GM18870 (cell line): ENCODE results near the gene RMND1.

Experiments
- ATAC-seq: cut with Tn5 transposase; IDR thresholded peaks from one replicate; pipeline ENCODE4 v1.9.1; 2021; ENCODE audit warnings: moderate library complexity; ENCODE audit not compliant: unreplicated experiment

RMND1 gene, protein sequence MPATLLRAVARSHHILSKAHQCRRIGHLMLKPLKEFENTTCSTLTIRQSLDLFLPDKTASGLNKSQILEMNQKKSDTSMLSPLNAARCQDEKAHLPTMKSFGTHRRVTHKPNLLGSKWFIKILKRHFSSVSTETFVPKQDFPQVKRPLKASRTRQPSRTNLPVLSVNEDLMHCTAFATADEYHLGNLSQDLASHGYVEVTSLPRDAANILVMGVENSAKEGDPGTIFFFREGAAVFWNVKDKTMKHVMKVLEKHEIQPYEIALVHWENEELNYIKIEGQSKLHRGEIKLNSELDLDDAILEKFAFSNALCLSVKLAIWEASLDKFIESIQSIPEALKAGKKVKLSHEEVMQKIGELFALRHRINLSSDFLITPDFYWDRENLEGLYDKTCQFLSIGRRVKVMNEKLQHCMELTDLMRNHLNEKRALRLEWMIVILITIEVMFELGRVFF

DNA sequence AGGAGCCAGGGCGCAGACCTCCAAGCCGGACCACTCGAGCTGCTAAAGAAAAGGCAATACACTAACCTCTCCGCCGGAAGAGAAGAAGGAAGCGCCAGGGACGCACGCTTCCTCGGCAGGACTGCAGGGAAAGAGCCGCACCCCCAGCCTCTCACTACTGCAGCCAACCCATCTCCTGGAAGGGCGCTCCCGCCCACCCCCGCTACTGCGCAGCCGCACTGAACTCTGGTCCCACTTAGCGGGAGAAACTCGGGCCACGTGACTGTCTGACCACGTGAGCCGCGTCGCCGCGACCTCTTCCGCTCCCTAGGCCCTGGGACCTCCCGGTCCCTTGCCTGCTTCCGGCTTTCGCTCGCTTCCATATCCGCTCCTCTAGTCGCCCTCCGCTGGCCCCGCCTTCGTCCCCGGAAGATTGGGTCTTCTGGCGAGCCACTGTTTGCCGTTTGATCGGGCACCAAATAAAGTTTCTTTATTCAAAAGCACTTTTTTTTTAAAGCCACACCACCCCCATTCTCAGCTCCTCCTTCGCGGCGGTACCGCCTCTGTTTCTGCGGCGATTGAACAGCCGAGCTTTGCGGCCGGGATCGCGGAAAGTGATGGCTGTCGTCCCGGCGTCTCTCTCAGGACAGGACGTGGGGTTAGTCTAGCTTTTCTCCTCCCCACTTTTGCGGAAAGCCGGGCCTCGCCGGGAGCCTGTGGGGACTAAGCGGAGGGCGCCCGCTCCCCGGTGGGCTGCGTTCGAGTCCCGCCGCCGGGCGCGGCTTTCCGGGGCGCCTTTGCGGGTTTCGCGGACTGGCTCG is at the start of gene RMND1:
TSS of gene RMND1 (minus strand) at position 177 of the 800 bp plus-strand sequence. CDS start 6,315 bp downstream, outside the sequence.
- peak; percentile 93 for ATAC-seq

DNA sequence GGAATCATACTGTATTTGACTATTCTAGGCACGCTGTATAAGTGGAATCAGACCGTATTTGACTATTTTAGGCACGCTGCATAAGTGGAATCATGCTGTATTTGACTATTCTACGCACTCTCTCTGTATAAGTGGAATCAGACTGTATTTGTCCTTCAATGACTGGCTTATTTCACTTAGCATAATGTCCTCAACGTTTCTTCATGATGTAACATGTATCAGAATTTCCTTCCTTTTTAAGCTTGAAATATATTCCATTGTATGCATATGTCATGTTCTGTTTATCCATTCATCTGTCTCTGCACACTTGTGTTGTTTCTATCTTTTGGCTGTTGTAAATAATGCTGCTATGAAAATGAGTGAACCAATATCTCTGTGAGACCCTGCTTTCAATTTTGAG is 47.6 kb upstream of the RMND1 start:
- no peak for ATAC-seq

- ATAC-seq = peak; percentile 82
Measured at GRCh38 chr6:151498327-151498726, 46.4 kb upstream of the RMND1 start.

DNA sequence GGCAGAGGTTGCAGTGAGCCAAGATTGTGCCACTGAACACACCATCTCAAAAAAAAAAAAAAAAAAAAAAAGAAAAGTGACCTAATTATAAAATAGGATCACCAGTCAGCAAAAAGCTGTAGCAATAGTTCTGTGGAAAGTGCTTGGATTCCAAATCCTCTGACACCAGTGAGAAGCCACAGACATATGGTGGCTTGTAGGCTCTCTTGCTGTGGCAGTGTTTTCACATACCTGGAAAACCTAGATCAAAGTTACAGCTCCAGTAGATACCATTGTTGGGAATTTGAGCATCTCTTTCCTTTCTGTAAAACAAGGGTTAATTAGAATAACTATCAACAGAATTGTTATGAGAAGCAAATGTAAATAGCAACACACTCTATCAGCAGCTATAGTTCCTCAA is 46.0 kb upstream of the RMND1 start:
- no peak for ATAC-seq

- no peak for ATAC-seq
Measured at GRCh38 chr6:151495380-151495779, 43.5 kb upstream of the RMND1 start.

- no peak for ATAC-seq
Measured at GRCh38 chr6:151494936-151495320, 43.0 kb upstream of the RMND1 start.

GRCh38 chr6:151494235-151494935 is 42.5 kb upstream of the RMND1 start:
- ATAC-seq = no peak

- no peak for ATAC-seq
Measured at GRCh38 chr6:151493804-151494234, 41.9 kb upstream of the RMND1 start, which contains the start of gene CCDC170. Gene CCDC170 (plus strand): TSS chr6:151494017. CDS start chr6:151494129, 112 bp downstream.

DNA sequence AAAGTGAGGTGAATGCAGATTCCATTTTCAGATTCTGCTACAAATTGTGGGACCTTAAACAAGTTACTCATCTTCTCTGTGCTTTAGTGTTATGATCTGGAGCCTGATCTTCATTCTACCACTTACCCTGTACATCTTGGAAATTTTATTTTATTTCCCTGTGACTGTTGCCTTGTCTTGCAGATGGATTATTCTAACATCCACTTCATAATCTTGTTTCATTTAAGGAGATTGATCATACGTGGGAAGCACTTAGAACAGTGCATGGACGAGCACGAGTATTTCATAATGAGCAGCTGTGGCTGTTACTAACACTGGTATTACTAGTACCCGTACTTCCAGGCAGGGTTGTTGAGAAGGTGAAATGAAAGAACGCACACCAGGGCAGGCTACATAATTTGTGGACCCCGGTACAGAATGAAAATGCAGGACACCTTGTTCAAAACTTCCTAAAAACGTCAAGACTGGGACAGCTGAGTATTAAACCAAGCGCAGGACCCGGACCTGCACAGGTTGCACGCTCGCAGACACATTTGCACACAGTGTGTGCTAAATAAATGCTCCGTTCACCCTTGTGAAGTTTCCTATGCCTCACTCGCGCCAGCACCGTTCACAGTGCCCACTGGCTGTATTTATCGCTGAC is 41.4 kb upstream of the RMND1 start:
- ATAC-seq = no peak

GRCh38 chr6:151490996-151491395 is 39.1 kb upstream of the RMND1 start:
- no peak for ATAC-seq

- ATAC-seq = no peak
Measured at GRCh38 chr6:151488226-151488625, 36.3 kb upstream of the RMND1 start.

DNA sequence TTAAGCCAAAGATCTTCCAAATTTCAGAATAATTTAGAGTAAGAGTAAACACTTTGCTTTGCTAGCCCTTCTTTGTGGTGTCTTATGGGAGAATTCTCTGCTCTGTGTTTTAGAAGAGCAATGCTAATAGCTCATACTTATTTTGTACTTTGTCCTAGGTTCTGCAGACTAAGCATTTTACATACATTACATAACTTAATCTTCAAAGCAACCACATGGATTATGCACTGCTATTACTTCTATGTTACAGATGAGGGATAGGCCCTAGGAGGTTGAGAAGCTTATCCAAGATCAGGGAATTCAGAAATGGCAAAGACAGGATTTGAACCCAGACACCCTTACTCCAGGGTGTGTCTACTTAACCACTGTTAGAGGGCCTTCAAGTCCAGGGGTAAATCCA is 32.1 kb upstream of the RMND1 start:
- no peak for ATAC-seq

DNA sequence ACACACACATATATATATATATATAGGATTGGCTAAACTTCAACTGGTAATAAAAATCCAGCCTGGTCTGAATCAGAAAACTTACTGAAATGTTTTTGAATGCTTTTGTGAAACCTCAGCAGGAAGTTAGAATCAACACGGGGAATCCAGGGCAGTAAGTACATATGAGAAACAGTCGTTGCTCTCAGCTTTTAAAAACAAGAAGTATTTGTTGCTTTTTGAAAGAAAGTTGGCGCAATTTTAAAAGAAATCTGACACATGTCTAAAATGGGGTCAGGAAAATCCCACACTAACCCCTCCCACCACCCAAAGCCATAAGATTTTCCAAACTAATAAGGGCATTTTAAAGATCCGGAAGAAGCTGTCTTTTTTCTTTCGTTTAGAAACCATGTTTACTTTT is 30.4 kb upstream of the RMND1 start:
- ATAC-seq = no peak

GRCh38 chr6:151481786-151482185 is 29.9 kb upstream of the RMND1 start:
- no peak for ATAC-seq

DNA sequence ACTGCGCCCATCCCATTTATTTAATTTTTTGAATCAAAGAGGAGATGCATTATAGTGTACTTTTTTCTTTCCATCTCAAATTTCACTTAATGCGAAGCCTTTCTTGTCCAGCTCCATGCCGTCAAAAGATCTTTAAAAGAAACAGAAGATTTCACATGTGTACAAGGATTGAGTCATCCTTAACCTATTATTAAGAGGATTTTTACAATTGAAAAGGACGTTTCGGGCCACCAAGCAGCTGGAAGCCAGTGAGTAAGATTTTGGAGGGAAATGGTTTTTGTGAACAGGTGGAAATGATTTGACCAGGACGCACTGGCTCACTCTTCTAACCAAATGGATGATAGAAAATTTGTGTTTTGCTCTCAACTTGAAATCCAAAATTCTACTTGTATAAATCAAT is 26.7 kb upstream of the RMND1 start:
- no peak for ATAC-seq

GRCh38 chr6:151477726-151478125 is 25.8 kb upstream of the RMND1 start:
- ATAC-seq = no peak

GRCh38 chr6:151475653-151476523 is 24.0 kb upstream of the RMND1 start:
- ATAC-seq = no peak

DNA sequence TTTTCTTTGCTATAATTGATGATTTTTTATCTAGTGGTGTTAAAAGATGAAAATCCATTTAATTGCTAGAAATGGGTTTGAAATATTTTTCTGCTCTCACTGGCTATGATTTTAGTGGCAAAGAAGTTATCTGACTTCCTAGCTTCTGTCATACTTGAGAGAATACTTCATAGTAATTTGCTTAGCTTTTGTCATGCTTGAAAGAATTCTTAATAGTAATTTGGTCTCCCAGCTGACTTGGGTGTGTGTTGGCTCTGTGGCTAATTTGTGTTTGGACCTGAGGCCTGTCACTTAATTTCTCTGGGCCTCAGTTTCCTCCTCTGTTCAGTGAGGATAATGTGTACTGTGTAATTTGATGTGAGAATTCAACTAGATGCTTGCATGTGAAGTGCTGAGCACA is 12.8 kb upstream of the RMND1 start:
- no peak for ATAC-seq

DNA sequence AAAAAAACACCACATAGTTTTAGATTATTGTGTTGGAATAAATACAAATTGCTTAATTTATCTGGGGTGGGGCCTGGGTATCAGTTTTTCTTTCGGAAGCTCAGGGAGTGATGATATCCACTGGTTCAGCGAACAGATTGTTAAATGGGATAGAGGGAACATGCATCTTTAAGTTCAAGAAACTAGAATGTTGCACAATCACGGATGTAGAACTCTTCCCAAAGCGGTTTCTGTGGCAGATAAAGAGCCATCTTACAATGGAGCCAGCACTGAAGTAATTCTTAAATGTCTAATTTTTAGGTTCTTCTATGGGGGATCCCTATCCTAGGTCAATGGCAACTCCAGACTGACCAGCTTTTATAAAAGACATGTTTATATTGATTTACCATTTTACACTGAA is 9.7 kb upstream of the RMND1 start:
- ATAC-seq = no peak
